Measurements from ENCODE around the gene BBS12. TPM values are rescaled to one million over a fixed set of nuclear protein-coding genes. Genes with fewer than 3 reads are reported as not detected.

BBS12 gene
- total and polyA plus RNA-seq, 9 donors = 3.4 to 5.0 (median 3.9) TPM

- H3K27ac ChIP-seq (ENCODE audit: low read length) = no peak overlapping the region
- no peaks in the 10 kb centered on the region for H3K4me1 ChIP-seq (ENCODE audit: control insufficient read depth, insufficient read depth, low read length)
- WGBS (ENCODE audit: insufficient coverage) = 86% methylated on average over 10 of the region's 15 CpGs
- no peak overlapping the region for H3K4me3 ChIP-seq (ENCODE audit: low read length)
- H3K27me3 ChIP-seq (ENCODE audit: control insufficient read depth, insufficient read depth, low read length) = no peaks in the 10 kb centered on the region
- H3K9me3 ChIP-seq (replicated peaks; ENCODE audit: control insufficient read depth, low read depth, low read length) = no peaks in the 10 kb centered on the region
- H3K36me3 ChIP-seq (ENCODE audit: control insufficient read depth, insufficient read depth, low read length) = peaks cover 9% of the 10 kb centered on the region
- no peak for DNase-seq
These were observed 10.7 kb downstream of the BBS12 start for GRCh38 chr4:122742933-122743829.

- WGBS (ENCODE audit: insufficient coverage) = no CpG with 5 or more reads among the region's 1 CpG
- Histone ChIP-seq H3K27me3 (ENCODE audit: control insufficient read depth, insufficient read depth, low read length) (no peaks in the 10 kb centered on the region), H3K36me3 (ENCODE audit: control insufficient read depth, insufficient read depth, low read length) (peaks cover 9% of the 10 kb centered on the region), H3K4me1 (ENCODE audit: control insufficient read depth, insufficient read depth, low read length) (no peaks in the 10 kb centered on the region), H3K9me3 (replicated peaks; ENCODE audit: control insufficient read depth, low read depth, low read length) (no peaks in the 10 kb centered on the region), H3K27ac (ENCODE audit: low read length) (no peak overlapping the region), H3K4me3 (ENCODE audit: low read length) (no peak overlapping the region)
- no peak for DNase-seq
These were observed 11.7 kb downstream of the BBS12 start for GRCh38 chr4:122744229-122744628.

GRCh38 chr4:122746485-122746965 lies 14.0 kb downstream of the BBS12 start:
- Histone ChIP-seq H3K9me3 (replicated peaks; ENCODE audit: control insufficient read depth, low read depth, low read length) (no peaks in the 10 kb centered on the region), H3K4me3 (ENCODE audit: low read length) (no peak overlapping the region), H3K36me3 (ENCODE audit: control insufficient read depth, insufficient read depth, low read length) (peaks cover 9% of the 10 kb centered on the region), H3K27ac (ENCODE audit: low read length) (no peak overlapping the region), H3K4me1 (ENCODE audit: control insufficient read depth, insufficient read depth, low read length) (no peaks in the 10 kb centered on the region), H3K27me3 (ENCODE audit: control insufficient read depth, insufficient read depth, low read length) (no peaks in the 10 kb centered on the region)
- no peak for DNase-seq
- no CpG with 5 or more reads among the region's 2 CpGs for WGBS (ENCODE audit: insufficient coverage)

GRCh38 chr4:122747068-122747467 lies 14.6 kb downstream of the BBS12 start:
- peaks cover 9% of the 10 kb centered on the region for H3K36me3 ChIP-seq (ENCODE audit: control insufficient read depth, insufficient read depth, low read length)
- H3K27me3 ChIP-seq (ENCODE audit: control insufficient read depth, insufficient read depth, low read length) = no peaks in the 10 kb centered on the region
- no peak overlapping the region for H3K27ac ChIP-seq (ENCODE audit: low read length)
- H3K4me1 ChIP-seq (ENCODE audit: control insufficient read depth, insufficient read depth, low read length) = no peaks in the 10 kb centered on the region
- WGBS (ENCODE audit: insufficient coverage) = no CpG with 5 or more reads among the region's 1 CpG
- no peak overlapping the region for H3K4me3 ChIP-seq (ENCODE audit: low read length)
- DNase-seq = no peak
- no peaks in the 10 kb centered on the region for H3K9me3 ChIP-seq (replicated peaks; ENCODE audit: control insufficient read depth, low read depth, low read length)

- Histone ChIP-seq H3K36me3 (ENCODE audit: control insufficient read depth, insufficient read depth, low read length) (peaks cover 2% of the 10 kb centered on the region), H3K27me3 (ENCODE audit: control insufficient read depth, insufficient read depth, low read length) (no peaks in the 10 kb centered on the region), H3K27ac (ENCODE audit: low read length) (no peak overlapping the region), H3K4me1 (ENCODE audit: control insufficient read depth, insufficient read depth, low read length) (no peaks in the 10 kb centered on the region), H3K9me3 (replicated peaks; ENCODE audit: control insufficient read depth, low read depth, low read length) (no peaks in the 10 kb centered on the region), H3K4me3 (ENCODE audit: low read length) (no peak overlapping the region)
- WGBS (ENCODE audit: insufficient coverage) = no CpG with 5 or more reads among the region's 1 CpG
- no peak for DNase-seq
These were observed 15.4 kb downstream of the BBS12 start for GRCh38 chr4:122747883-122748282.

GRCh38 chr4:122749704-122750454 lies 17.4 kb downstream of the BBS12 start:
- H3K27ac ChIP-seq (ENCODE audit: low read length) = no peak overlapping the region
- WGBS (ENCODE audit: insufficient coverage) = 96% methylated on average over 2 of the region's 5 CpGs
- H3K4me1 ChIP-seq (ENCODE audit: control insufficient read depth, insufficient read depth, low read length) = no peaks in the 10 kb centered on the region
- no peak for DNase-seq
- no peaks in the 10 kb centered on the region for H3K9me3 ChIP-seq (replicated peaks; ENCODE audit: control insufficient read depth, low read depth, low read length)
- no peak overlapping the region for H3K4me3 ChIP-seq (ENCODE audit: low read length)
- no peaks in the 10 kb centered on the region for H3K27me3 ChIP-seq (ENCODE audit: control insufficient read depth, insufficient read depth, low read length)
- H3K36me3 ChIP-seq (ENCODE audit: control insufficient read depth, insufficient read depth, low read length) = no peaks in the 10 kb centered on the region

GRCh38 chr4:122755675-122756074 lies 23.2 kb downstream of the BBS12 start:
- no peaks in the 10 kb centered on the region for H3K9me3 ChIP-seq (replicated peaks; ENCODE audit: control insufficient read depth, low read depth, low read length)
- H3K27me3 ChIP-seq (ENCODE audit: control insufficient read depth, insufficient read depth, low read length) = no peaks in the 10 kb centered on the region
- H3K36me3 ChIP-seq (ENCODE audit: control insufficient read depth, insufficient read depth, low read length) = no peaks in the 10 kb centered on the region
- no peaks in the 10 kb centered on the region for H3K4me1 ChIP-seq (ENCODE audit: control insufficient read depth, insufficient read depth, low read length)
- no CpG with 5 or more reads among the region's 4 CpGs for WGBS (ENCODE audit: insufficient coverage)
- DNase-seq = no peak
- H3K27ac ChIP-seq (ENCODE audit: low read length) = no peak overlapping the region
- H3K4me3 ChIP-seq (ENCODE audit: low read length) = no peak overlapping the region

- DNase-seq = peak; percentile 59
- Histone ChIP-seq H3K9me3 (replicated peaks; ENCODE audit: control insufficient read depth, low read depth, low read length) (no peaks in the 10 kb centered on the region), H3K27ac (ENCODE audit: low read length) (no peak overlapping the region), H3K4me3 (ENCODE audit: low read length) (no peak overlapping the region), H3K36me3 (ENCODE audit: control insufficient read depth, insufficient read depth, low read length) (no peaks in the 10 kb centered on the region), H3K27me3 (ENCODE audit: control insufficient read depth, insufficient read depth, low read length) (no peaks in the 10 kb centered on the region), H3K4me1 (ENCODE audit: control insufficient read depth, insufficient read depth, low read length) (no peaks in the 10 kb centered on the region)
- no CpG with 5 or more reads among the region's 2 CpGs for WGBS (ENCODE audit: insufficient coverage)
These were observed 25.5 kb downstream of the BBS12 start for GRCh38 chr4:122758033-122758432.

- no peak for DNase-seq
- no CpG with 5 or more reads among the region's 3 CpGs for WGBS (ENCODE audit: insufficient coverage)
- Histone ChIP-seq H3K36me3 (ENCODE audit: control insufficient read depth, insufficient read depth, low read length) (no peaks in the 10 kb centered on the region), H3K27ac (ENCODE audit: low read length) (no peak overlapping the region), H3K4me3 (ENCODE audit: low read length) (no peak overlapping the region), H3K27me3 (ENCODE audit: control insufficient read depth, insufficient read depth, low read length) (no peaks in the 10 kb centered on the region), H3K9me3 (replicated peaks; ENCODE audit: control insufficient read depth, low read depth, low read length) (no peaks in the 10 kb centered on the region), H3K4me1 (ENCODE audit: control insufficient read depth, insufficient read depth, low read length) (no peaks in the 10 kb centered on the region)
These were observed 27.3 kb downstream of the BBS12 start for GRCh38 chr4:122759639-122760310.

- H3K36me3 ChIP-seq (ENCODE audit: control insufficient read depth, insufficient read depth, low read length) = no peaks in the 10 kb centered on the region
- no peaks in the 10 kb centered on the region for H3K27me3 ChIP-seq (ENCODE audit: control insufficient read depth, insufficient read depth, low read length)
- 29% methylated on average over 1 of the region's 2 CpGs for WGBS (ENCODE audit: insufficient coverage)
- no peaks in the 10 kb centered on the region for H3K9me3 ChIP-seq (replicated peaks; ENCODE audit: control insufficient read depth, low read depth, low read length)
- DNase-seq = peak; percentile 43
- no peak overlapping the region for H3K4me3 ChIP-seq (ENCODE audit: low read length)
- H3K27ac ChIP-seq (ENCODE audit: low read length) = no peak overlapping the region
- H3K4me1 ChIP-seq (ENCODE audit: control insufficient read depth, insufficient read depth, low read length) = no peaks in the 10 kb centered on the region
These were observed 30.0 kb downstream of the BBS12 start for GRCh38 chr4:122762520-122762919.

Measured in muscle of leg (tissue), 11 donors.